Kidney epithelial cell (primary cell): Measurements from ENCODE around the gene HK3. TPM values are rescaled to one million over a fixed set of nuclear protein-coding genes. Genes with fewer than 3 reads are reported as not detected.

Source experiments
- DNase-seq: peaks from one replicate; pipeline ENCODE4 v3.0.0-alpha.2; 2010; ENCODE audit warnings: low read depth
- H3K27me3 ChIP-seq: 2 replicates; pipeline ENCODE4 v1.6.0; 2011; ENCODE audit warnings: low read length; ENCODE audit not compliant: control insufficient read depth, insufficient read depth
- H3K36me3 ChIP-seq: 2 replicates; pipeline ENCODE4 v1.5.1; 2011; ENCODE audit warnings: low read length; ENCODE audit not compliant: control insufficient read depth, insufficient read depth
- H3K4me3 ChIP-seq: 2 replicates; pipeline ENCODE4 v1.5.1; 2011; ENCODE audit warnings: low read depth, mild to moderate bottlenecking, control low read depth, low read length
- CTCF ChIP-seq: IDR thresholded peaks from 2 replicates; pipeline ENCODE4 v1.5.1; 2011; ENCODE audit warnings: mild to moderate bottlenecking, moderate library complexity, low read length, control low read depth, inconsistent platforms; ENCODE audit not compliant: insufficient read depth, poor library complexity, severe bottlenecking
- total RNA-seq: library from RNA; depleted of rRNA; stranded (reverse); fragments of >200 nt; gene quantifications from 2 replicates; pipeline ENCODE4 v1.2.3, GENCODE V29; 2015

Gene HK3
- 0.04 TPM in 1 of 2 replicates, not detected in the other for total RNA-seq

- H3K36me3 ChIP-seq, result no peaks in the 10 kb centered on the region
- no peak for DNase-seq
- TF ChIP-seq CTCF, result no peak
- no peaks in the 10 kb centered on the region for H3K27me3 ChIP-seq
- H3K4me3 ChIP-seq, result no peak within 1 kb of the TSS
Measured at GRCh38 chr5:176899296-176899891, at the start of gene HK3. TSS of gene HK3 (minus strand) at chr5:176899346. CDS start at chr5:176896159, 3,187 bp downstream.

GRCh38 chr5:176948458-176948857 is 49.3 kb upstream of the HK3 start:
- H3K27me3 ChIP-seq, result no peaks in the 10 kb centered on the region
- no peaks in the 10 kb centered on the region for H3K36me3 ChIP-seq
- no peak for TF ChIP-seq CTCF
- DNase-seq, result no peak
- no peak overlapping the region for H3K4me3 ChIP-seq

GRCh38 chr5:176947847-176948246 is 48.7 kb upstream of the HK3 start:
- TF ChIP-seq CTCF, result no peak
- no peak for DNase-seq
- H3K36me3 ChIP-seq, result no peaks in the 10 kb centered on the region
- H3K4me3 ChIP-seq, result no peak overlapping the region
- no peaks in the 10 kb centered on the region for H3K27me3 ChIP-seq

GRCh38 chr5:176944268-176944667 is 45.1 kb upstream of the HK3 start:
- Histone ChIP-seq H3K36me3 (no peaks in the 10 kb centered on the region), H3K27me3 (no peaks in the 10 kb centered on the region), H3K4me3 (no peak overlapping the region)
- DNase-seq, result no peak
- no peak for TF ChIP-seq CTCF

- H3K27me3 ChIP-seq, result no peaks in the 10 kb centered on the region
- no peak for DNase-seq
- no peaks in the 10 kb centered on the region for H3K36me3 ChIP-seq
- TF ChIP-seq CTCF, result no peak
- no peak overlapping the region for H3K4me3 ChIP-seq
Measured at GRCh38 chr5:176943816-176944215, 44.7 kb upstream of the HK3 start.

- TF ChIP-seq CTCF, result no peak
- H3K36me3 ChIP-seq, result no peaks in the 10 kb centered on the region
Measured at GRCh38 chr5:176941951-176942350, 42.8 kb upstream of the HK3 start.

More at GRCh38 chr5:176941951-176942350, 42.8 kb upstream of the HK3 start:
- DNase-seq, result no peak
- Histone ChIP-seq H3K4me3 (no peak overlapping the region), H3K27me3 (no peaks in the 10 kb centered on the region)
